GM08714 (cell line): ENCODE measurements around the gene SEMA5A.

Source experiments
- H3K4me3 ChIP-seq: fragments of 200-500 bp; sonication (Bioruptor generic); 2 replicates; pipeline ENCODE4 v1.5.1; 2014; ENCODE audit warnings: mild to moderate bottlenecking, low read length, inconsistent platforms
- ZNF274 ChIP-seq: IDR thresholded peaks from 2 replicates; pipeline ENCODE4 v1.6.1; 2012; ENCODE audit warnings: mild to moderate bottlenecking, low read depth, low read length

Gene SEMA5A

DNA sequence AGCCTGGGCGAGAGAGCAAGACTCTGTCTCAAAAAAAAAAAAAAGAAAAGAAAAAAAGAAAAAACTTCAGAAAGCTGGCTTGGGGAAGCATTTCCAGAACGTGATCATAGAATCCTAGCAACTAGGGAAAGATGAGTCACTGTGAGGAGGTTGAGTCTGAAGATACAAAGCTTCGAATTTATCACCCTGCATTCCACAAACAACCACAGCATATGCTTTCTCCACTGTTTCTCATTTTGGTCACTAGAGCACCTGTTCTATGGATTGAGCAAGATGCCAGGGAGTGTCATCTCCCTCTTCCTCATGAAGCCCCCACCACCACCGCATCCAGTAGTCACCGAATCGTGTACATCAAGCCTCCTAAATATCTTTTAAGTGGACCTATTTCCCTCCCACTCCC, 37.9 kb downstream of the SEMA5A start:
- H3K4me3 ChIP-seq = no peak overlapping the region
- TF ChIP-seq ZNF274 = no peak

DNA sequence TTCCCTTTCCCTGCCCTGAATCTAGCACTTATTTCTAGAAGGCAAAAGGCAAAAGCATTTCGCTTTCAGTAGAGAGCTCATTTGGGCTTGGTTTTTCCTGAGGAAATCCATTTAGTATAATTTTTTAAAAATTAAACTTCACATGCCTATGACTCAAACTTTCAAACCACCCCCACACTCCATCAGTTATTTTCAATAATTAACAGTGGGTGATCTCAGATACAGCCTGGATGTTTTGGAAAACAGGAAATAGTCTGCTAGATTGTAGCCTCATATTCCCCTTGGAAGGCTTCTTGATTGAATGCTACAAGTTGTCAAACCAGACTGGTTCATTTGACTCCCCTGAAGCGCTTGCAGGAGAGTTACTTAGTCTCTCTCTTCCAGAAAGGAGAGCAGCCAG, 40.6 kb downstream of the SEMA5A start:
- no peak for TF ChIP-seq ZNF274
- H3K4me3 ChIP-seq = no peak overlapping the region

DNA sequence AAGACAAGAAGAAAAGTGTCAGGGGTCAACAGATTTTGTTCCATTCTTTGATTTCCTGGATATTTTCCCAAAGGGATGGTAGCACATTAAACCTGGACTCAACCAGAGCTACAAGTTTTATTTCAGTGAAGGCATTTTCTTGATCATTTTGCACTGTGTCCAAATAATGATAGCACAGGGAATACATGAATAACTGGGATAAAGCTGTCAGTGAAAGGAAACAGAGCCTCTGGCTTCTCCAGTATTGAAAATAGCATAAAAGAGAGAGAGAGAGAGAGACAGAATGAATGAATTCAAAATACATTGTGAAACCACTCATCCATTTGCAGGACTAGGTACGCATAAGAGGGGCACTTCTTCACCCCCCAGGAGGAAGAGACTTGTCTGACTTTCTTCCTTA, 43.0 kb downstream of the SEMA5A start:
- H3K4me3 ChIP-seq = no peak overlapping the region
- TF ChIP-seq ZNF274 = no peak

DNA sequence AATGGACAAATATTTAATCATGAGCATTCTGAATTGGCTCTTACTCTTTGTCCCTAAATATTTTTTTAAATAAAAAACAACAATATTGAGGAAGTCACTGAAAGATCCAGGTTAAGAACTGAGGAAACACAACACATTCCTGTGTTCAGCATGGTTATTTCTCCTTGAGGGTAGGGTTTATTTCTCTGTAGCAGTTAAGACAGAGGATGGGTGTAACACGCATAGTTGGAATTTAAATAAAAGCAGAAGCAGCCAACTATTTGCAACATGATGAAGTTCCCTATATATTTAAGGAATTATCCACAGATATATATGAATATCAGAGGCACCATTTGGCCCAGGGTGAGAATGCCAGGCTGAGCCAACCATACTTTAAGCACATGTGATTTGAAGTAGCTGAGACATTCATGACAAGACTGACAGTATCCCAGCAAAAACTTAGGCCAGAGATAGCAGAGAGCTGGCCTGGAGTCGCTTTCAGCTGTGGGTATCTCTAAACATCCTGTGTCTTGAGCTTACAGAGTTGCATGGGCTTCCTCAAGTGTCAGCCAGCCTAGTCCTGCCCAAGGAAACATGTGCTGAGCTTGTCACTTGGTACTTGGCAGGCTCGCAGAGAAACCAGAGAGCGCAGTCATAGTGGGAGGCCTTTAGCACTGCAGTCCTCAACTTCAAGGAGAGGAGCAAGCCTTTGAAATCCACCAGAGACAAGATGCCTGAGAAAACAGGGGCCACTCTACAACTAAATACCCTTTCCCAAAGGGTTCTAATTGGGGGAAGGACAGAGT, 43.6 kb downstream of the SEMA5A start:
- no peak for TF ChIP-seq ZNF274
- no peak overlapping the region for H3K4me3 ChIP-seq

DNA sequence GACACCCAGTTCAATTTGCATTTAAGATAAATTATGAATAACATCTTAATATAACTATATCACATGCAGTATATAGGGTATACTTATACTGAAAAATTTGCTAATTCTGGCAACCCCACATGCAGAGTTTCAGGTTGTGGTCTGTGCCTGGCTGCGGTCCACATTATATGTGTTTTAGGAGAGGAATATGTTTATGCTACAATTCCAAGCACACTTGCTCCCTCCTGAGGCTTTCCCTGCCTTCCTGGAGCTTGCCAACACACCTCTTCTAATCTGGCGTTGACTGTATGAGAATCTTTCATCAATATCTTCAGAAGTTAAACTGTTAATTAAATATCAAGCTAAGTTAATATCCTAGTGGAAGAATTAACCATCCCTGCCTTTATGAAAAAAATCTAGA, 45.2 kb downstream of the SEMA5A start:
- TF ChIP-seq ZNF274 = no peak
- no peak overlapping the region for H3K4me3 ChIP-seq

DNA sequence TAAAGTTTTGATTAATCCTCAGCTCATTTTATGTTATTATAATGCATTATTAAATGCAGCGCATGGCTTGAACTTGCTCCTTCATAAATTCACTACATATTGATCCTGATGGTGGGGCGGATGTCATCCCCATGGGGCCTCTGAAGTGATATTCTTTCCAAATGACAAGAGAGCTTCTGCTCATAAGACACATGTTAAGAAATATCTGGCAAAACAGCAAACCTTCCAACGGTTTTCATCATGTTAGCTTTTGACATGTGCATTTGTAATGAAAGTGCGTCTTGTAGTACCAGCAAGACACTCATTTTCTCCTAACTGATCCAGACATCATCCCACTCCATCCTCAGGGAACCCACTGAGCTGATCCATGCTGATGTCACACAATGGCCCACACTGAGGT, 45.7 kb downstream of the SEMA5A start:
- no peak overlapping the region for H3K4me3 ChIP-seq
- no peak for TF ChIP-seq ZNF274

DNA sequence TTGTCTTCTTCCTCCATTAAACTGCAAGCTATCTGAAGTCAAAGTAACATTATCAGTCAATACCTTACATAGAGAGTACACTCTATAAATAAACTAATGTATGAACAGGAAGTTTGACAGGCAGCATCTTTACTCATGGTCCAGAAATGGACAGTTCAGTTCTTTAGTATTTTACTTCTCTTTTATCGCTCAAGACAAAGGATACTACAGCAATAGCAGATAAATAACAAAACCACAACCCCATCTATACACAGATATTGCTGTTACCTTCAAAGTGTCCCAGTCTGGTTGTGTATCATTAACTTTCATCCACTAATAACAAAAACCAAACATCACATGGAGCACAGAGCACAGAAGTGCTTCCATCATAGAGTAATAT, 46.4 kb downstream of the SEMA5A start:
- TF ChIP-seq ZNF274 = no peak
- H3K4me3 ChIP-seq = no peak overlapping the region

DNA sequence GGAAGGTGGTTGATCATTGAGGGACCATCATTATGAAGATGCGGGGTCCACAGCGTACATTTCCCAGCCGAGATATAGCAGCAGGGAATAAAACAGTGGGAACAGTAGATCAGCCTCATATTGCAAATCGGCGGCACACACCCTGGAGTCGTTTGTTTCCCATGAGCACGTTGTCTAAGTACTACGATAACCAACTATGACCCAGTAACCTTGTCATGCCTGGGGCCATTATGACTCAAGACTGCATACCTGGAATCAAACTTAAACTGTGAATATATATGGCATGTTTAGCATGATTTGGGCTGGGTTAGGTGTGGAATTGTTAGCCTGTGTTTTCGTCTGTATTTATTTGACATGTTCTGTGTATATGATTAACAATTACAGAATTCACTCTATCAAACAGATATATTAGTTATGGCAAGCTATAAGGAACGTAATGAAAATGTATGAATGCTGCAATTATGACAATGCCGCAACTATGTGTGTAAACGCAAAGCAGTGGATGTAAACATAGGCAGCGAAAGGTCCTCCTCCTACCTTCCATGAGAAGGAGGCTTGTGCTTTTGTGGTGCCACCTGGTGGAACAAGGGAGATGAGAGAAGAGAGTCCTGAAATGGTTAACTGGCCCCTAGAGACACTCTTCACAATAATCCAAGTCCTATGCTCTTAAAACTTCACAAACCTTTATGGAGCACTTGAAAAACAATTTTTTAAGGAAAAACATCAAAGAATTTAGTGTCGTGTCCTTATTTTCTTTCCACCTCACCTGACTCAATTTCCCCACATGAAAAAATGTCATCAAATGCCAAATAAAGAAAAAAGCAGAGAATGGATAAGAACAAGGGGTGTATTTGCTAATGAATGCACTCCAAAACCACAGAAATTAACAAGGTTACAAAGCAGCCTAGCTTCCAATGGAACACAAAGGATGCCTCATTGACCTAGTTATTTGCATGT, 47.1 kb downstream of the SEMA5A start:
- no peak overlapping the region for H3K4me3 ChIP-seq
- no peak for TF ChIP-seq ZNF274

DNA sequence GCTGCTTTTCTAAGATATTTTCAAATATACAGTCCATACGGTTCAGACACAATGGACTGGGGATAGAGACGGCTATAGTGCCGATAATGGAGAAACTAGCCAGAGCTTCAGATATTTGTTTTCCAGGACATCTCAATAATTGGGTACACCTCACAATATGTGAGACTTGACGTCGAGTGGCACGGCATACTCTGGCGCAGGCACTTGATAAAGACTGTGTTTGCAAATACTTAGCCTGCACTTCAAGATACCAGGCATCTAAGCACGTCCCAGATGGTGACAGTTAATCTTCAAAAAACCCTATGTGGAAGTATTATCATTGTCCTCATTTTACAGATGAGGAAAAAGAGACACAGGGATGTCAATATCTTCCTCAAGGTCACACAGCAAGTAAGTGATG, 48.5 kb downstream of the SEMA5A start:
- TF ChIP-seq ZNF274 = no peak
- H3K4me3 ChIP-seq = no peak overlapping the region

DNA sequence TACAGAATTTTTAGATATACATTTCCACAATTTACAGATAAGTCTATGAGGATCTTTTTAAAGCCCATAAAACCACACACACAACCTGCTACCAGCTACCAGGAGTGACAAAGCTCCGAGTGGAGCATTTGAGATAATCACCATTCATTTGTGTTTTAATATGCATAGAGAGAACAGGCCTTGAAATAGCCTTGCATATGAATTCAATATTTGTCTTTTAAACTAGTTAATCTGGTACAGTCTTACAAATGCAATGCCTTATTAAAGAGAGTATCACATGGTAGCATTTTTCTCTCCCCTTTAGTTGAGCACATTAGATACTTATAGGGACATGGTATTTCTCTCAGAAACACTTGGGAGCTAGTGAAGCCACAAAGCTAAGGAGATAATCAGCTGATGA, 49.1 kb downstream of the SEMA5A start:
- no peak for TF ChIP-seq ZNF274

DNA sequence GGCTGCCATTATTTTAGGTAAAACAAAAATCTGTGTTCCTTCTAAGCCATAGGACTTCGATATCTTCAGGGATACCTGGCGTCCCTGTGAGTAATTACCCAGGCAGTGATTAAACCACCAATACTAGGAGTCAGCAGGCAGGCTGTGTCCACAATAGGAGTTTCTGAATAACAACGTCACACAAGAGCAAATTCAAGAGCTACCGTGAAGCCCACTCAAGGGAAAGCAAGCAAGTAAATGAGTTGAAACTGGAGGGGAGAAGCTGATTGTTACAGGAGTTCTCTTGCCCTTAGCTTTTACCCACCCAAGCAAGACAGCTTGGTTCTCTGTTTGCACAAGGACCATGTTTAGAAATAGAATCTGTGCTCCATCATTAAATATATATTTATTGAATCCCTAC, 50.8 kb downstream of the SEMA5A start:
- no peak overlapping the region for H3K4me3 ChIP-seq
- no peak for TF ChIP-seq ZNF274

More for the DNA sequence above, 49.1 kb downstream of the SEMA5A start:
- H3K4me3 ChIP-seq = no peak overlapping the region

DNA sequence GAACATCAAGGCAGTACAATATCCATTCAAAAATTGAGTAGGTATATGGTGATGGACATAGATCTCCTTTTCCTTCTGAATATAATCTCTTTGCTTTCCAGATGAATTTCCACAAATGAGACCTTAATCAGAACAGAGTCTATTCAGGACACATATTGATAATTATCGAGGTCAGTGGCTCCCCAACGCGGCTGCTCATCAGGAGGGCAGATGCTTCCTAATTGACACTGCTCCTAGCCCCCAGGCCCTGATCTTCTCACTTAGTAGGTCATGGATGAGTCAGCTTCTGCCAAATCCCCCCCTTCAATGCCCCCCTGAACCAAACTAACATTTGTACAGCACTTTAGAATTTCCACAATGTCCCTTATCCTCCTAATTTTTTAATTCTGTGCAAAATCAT, 51.6 kb downstream of the SEMA5A start:
- no peak for TF ChIP-seq ZNF274
- no peak overlapping the region for H3K4me3 ChIP-seq

DNA sequence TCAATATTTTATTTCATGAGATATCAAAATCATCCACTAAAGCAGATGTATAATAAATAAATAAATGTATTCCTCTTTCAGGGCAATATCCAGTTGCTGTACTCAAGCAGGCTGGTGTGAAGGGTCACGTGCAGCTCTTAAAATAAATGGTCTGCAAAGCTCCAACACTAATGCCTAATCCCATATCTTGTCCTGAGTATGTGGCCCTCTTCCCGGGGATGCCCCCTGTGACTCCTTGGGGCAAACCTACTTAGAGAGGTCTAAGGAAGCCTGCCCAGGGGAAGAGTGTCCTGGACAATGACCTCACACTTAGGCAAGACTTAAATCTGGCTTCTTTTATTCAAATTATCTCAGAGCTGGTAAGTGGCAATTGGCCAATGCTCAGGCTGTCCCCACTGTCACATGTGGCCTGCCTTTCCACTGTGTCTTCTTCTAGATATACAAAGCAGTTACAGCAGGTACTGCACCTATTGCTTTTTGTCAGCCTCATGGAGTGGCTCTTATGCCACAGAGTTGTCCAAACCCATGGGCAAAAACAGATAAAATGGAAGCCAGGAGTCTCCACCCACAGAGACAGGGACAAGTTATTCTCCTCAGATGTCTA, 55.3 kb downstream of the SEMA5A start:
- no peak for TF ChIP-seq ZNF274
- H3K4me3 ChIP-seq = no peak overlapping the region

DNA sequence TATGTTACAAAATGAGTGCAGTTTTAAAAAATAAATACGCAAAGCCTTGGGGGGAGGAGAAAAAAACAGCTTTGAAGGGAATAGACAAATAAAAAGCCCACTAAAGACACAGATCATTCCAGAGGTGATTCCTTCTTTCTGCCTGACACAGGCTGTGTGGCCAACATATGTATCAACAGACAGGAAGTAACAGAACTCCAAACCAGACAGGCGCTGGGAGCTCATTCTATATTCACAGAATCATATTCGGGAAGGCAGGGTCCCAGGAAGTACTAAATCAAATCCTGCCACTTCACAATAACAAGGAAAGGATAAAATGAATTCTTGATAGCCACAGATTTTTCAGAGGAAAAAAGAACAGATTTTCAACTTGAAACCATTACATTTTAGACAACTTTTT, 62.1 kb downstream of the SEMA5A start:
- no peak overlapping the region for H3K4me3 ChIP-seq
- no peak for TF ChIP-seq ZNF274

DNA sequence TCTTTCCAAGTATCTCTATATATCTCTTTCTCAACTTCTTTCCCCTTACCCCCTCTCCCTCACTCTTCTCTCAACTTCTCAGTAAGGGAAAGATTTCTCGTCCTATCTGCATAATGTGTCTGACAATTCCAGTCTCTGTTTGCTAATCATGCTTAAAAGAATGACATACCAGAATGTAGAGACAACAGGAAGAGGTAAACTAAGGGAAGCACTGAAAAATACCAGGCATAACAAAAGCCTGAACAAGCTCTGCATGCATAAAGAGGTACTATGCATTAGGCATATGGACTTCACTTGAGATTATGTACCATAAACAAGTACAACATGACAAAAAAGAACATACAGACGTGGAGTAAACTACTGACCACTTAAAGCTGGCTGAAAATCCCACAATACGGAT, 62.6 kb downstream of the SEMA5A start:
- no peak overlapping the region for H3K4me3 ChIP-seq
- TF ChIP-seq ZNF274 = no peak
